ENCODE results near the gene ANTXR1. TPM values are rescaled to one million over a fixed set of nuclear protein-coding genes. Genes with fewer than 3 reads are reported as not detected.

ANTXR1 gene
- polyA plus RNA-seq, 1 donor (not counting 4 experiments of a cell fraction or from before 2014, with no cell fraction given), result 20.4 TPM

GRCh38 chr2:69036926-69037325, 23.9 kb downstream of the ANTXR1 start:
- Histone ChIP-seq H3K36me3 (ENCODE audit: control insufficient read depth in 2 of 2, extremely low read depth in 1 of 2, insufficient read depth in 2 of 2, low read length in 2 of 2) (peaks cover 3 to 8% of the 10 kb centered on the region in 2 experiments), H4K20me1 (ENCODE audit: control insufficient read depth, extremely low read depth, insufficient read depth, low read length) (no peaks in the 10 kb centered on the region), H3K27ac (ENCODE audit: control insufficient read depth, insufficient read depth, low read length) (no peak overlapping the region), H3K4me1 (ENCODE audit: control insufficient read depth, extremely low read depth, insufficient read depth, low read length) (peaks cover 3% of the 10 kb centered on the region), H3K79me2 (ENCODE audit: control insufficient read depth, insufficient read depth, low read length) (peaks cover 2% of the 10 kb centered on the region), H3K27me3 (ENCODE audit: control insufficient read depth, extremely low read depth, insufficient read depth, low read length) (no peaks in the 10 kb centered on the region), H3K9me1 (ENCODE audit: control insufficient read depth, extremely low read depth, insufficient read depth, low read length) (no peaks in the 10 kb centered on the region), H3K4me3 (ENCODE audit: control insufficient read depth in 2 of 3, extremely low read depth in 1 of 3, insufficient read depth in 2 of 3, low read depth in 1 of 3, low read length in 3 of 3) (no peak overlapping the region), H2AFZ (ENCODE audit: control insufficient read depth, low read length) (no peak overlapping the region), H3K9ac (ENCODE audit: control insufficient read depth, extremely low read depth, insufficient read depth, low read length) (no peak overlapping the region), H3K4me2 (ENCODE audit: control insufficient read depth, extremely low read depth, insufficient read depth, low read depth, low read length) (no peak overlapping the region), H3K9me3 (ENCODE audit: control insufficient read depth, low read depth, low read length) (no peaks in the 10 kb centered on the region)
- FAIRE-seq (no peak), DNase-seq (ENCODE audit: low read depth, low spot score) (no peak)
- dilution Hi-C loops (cut with MboI; ENCODE audit: extremely low pct_ligation_motif_present, low sequenced_read_pairs), result no loop called here
- TF ChIP-seq CTCF (optimal IDR thresholded peaks at IDR 0.05 in 1 of 3, IDR thresholded peaks at IDR 0.05 in 1 of 3, conservative IDR thresholded peaks at IDR 0.05 in 1 of 3; ENCODE audit: extremely low read depth in 1 of 3, insufficient read depth in 2 of 3, low read length in 3 of 3), result no peak
- no peak for TF ChIP-seq EZH2 (IDR thresholded peaks at IDR 0.05; ENCODE audit: low read length)

- Histone ChIP-seq H3K79me2 (ENCODE audit: control insufficient read depth, insufficient read depth, low read length) (no peaks in the 10 kb centered on the region), H4K20me1 (ENCODE audit: control insufficient read depth, extremely low read depth, insufficient read depth, low read length) (no peaks in the 10 kb centered on the region), H3K9ac (ENCODE audit: control insufficient read depth, extremely low read depth, insufficient read depth, low read length) (no peak overlapping the region), H3K27ac (ENCODE audit: control insufficient read depth, insufficient read depth, low read length) (no peak overlapping the region), H3K4me1 (ENCODE audit: control insufficient read depth, extremely low read depth, insufficient read depth, low read length) (peaks cover 1% of the 10 kb centered on the region), H3K9me1 (ENCODE audit: control insufficient read depth, extremely low read depth, insufficient read depth, low read length) (no peaks in the 10 kb centered on the region), H3K27me3 (ENCODE audit: control insufficient read depth, extremely low read depth, insufficient read depth, low read length) (no peaks in the 10 kb centered on the region), H3K4me3 (ENCODE audit: control insufficient read depth in 2 of 3, extremely low read depth in 1 of 3, insufficient read depth in 2 of 3, low read depth in 1 of 3, low read length in 3 of 3) (no peak overlapping the region), H3K9me3 (ENCODE audit: control insufficient read depth, low read depth, low read length) (no peaks in the 10 kb centered on the region), H2AFZ (ENCODE audit: control insufficient read depth, low read length) (no peak overlapping the region), H3K36me3 (ENCODE audit: control insufficient read depth in 2 of 2, extremely low read depth in 1 of 2, insufficient read depth in 2 of 2, low read length in 2 of 2) (peaks cover 7 to 8% of the 10 kb centered on the region in 2 experiments), H3K4me2 (ENCODE audit: control insufficient read depth, extremely low read depth, insufficient read depth, low read depth, low read length) (no peak overlapping the region)
- no peak for DNase-seq (ENCODE audit: low read depth, low spot score)
- FAIRE-seq, result no peak
- TF ChIP-seq CTCF (optimal IDR thresholded peaks at IDR 0.05 in 1 of 3, IDR thresholded peaks at IDR 0.05 in 1 of 3, conservative IDR thresholded peaks at IDR 0.05 in 1 of 3; ENCODE audit: extremely low read depth in 1 of 3, insufficient read depth in 2 of 3, low read length in 3 of 3), result no peak
- no peak for TF ChIP-seq EZH2 (IDR thresholded peaks at IDR 0.05; ENCODE audit: low read length)
- dilution Hi-C loops (cut with MboI; ENCODE audit: extremely low pct_ligation_motif_present, low sequenced_read_pairs), result no loop called here
Measured at GRCh38 chr2:69041214-69041613, 28.2 kb downstream of the ANTXR1 start.

Data from keratinocyte (primary cell).